GM23338 (cell line): ENCODE measurements around the gene GJD2. TPM values are rescaled to one million over a fixed set of nuclear protein-coding genes. Genes with fewer than 3 reads are reported as not detected.
A peak's percentile ranks its signal among the peaks of the same experiment; 100 is the strongest.

Experiments used
- ATAC-seq: fragments of 200-7000 bp; cut with Tn5 transposase; 3 replicates; pipeline ENCODE4 v1.9.1; 2020
- DNase-seq: peaks from one replicate; pipeline ENCODE4 v3.0.0-alpha.2; 2015; ENCODE audit warnings: low spot score
- H2AFZ ChIP-seq: fragments of 200-600 bp; sonication (generic); 2 replicates; pipeline ENCODE4 v1.8.0; 2016; ENCODE audit warnings: antibody characterized with exemption, mild to moderate bottlenecking, moderate library complexity
- H3F3A ChIP-seq: fragments of 200-600 bp; sonication (generic); replicated peaks from 2 replicates; pipeline ENCODE4 v1.8.0; 2017; ENCODE audit warnings: antibody characterized with exemption, mixed run types, low read depth
- H3K27ac ChIP-seq: fragments of 200-600 bp; sonication (generic); 2 replicates; pipeline ENCODE4 v1.6.1; 2016; ENCODE audit warnings: low read depth
- H3K27me3 ChIP-seq: fragments of 200-600 bp; sonication (generic); 2 replicates; pipeline ENCODE4 v1.8.0; 2016; ENCODE audit warnings: mild to moderate bottlenecking, mixed run types, moderate library complexity; ENCODE audit not compliant: insufficient read depth
- H3K36me3 ChIP-seq: fragments of 200-600 bp; sonication (generic); 2 replicates; pipeline ENCODE4 v1.8.0; 2016; ENCODE audit warnings: mild to moderate bottlenecking; ENCODE audit not compliant: insufficient read depth
- H3K4me1 ChIP-seq: fragments of 200-600 bp; sonication (generic); 2 replicates; pipeline ENCODE4 v1.8.0; 2016; ENCODE audit warnings: mild to moderate bottlenecking, moderate library complexity; ENCODE audit not compliant: insufficient read depth
- H3K4me2 ChIP-seq: fragments of 200-600 bp; sonication (generic); 2 replicates; pipeline ENCODE4 v1.7.1; 2017; ENCODE audit warnings: mixed run types
- H3K4me3 ChIP-seq: fragments of 200-600 bp; sonication (generic); 2 replicates; pipeline ENCODE4 v1.6.1; 2016; ENCODE audit warnings: mixed run types
- H3K79me2 ChIP-seq: fragments of 200-600 bp; sonication (generic); replicated peaks from 2 replicates; pipeline ENCODE4 v1.8.0; 2017; ENCODE audit warnings: mild to moderate bottlenecking; ENCODE audit not compliant: insufficient read depth
- H3K9me2 ChIP-seq: fragments of 200-600 bp; sonication (generic); 2 replicates; pipeline ENCODE4 v1.8.0; 2017; ENCODE audit not compliant: insufficient read depth
- H4K20me1 ChIP-seq: fragments of 200-600 bp; sonication (generic); replicated peaks from 2 replicates; pipeline ENCODE4 v1.8.0; 2017; ENCODE audit warnings: mild to moderate bottlenecking; ENCODE audit not compliant: insufficient read depth
- H3K27ac Mint-ChIP-seq: 2 replicates; pipeline ENCODE4 v1.8.0; 2020; ENCODE audit warnings: inconsistent platforms, mild to moderate bottlenecking, moderate library complexity, mixed read lengths
- H3K27me3 Mint-ChIP-seq: 3 replicates; pipeline ENCODE4 v1.8.0; 2022; ENCODE audit warnings: low read depth, mild to moderate bottlenecking, moderate library complexity, mixed read lengths, inconsistent platforms; ENCODE audit not compliant: insufficient read depth, poor library complexity
- H3K36me3 Mint-ChIP-seq: 3 replicates; pipeline ENCODE4 v1.8.0; 2021; ENCODE audit warnings: low read depth, mild to moderate bottlenecking, inconsistent platforms, moderate library complexity, mixed read lengths
- H3K4me1 Mint-ChIP-seq: 3 replicates; pipeline ENCODE4 v1.8.0; 2020; ENCODE audit warnings: mild to moderate bottlenecking, inconsistent platforms, mixed read lengths
- H3K4me3 Mint-ChIP-seq: 3 replicates; pipeline ENCODE4 v1.8.0; 2021; ENCODE audit warnings: moderate library complexity, mild to moderate bottlenecking, inconsistent platforms, mixed read lengths
- H3K9me3 Mint-ChIP-seq: 3 replicates; pipeline ENCODE4 v1.8.0; 2020; ENCODE audit warnings: moderate library complexity, mild to moderate bottlenecking, inconsistent platforms, mixed read lengths
- ETS1 ChIP-seq: IDR thresholded peaks from 2 replicates; pipeline ENCODE4 v1.6.1; 2016; ENCODE audit warnings: antibody characterized with exemption
- EZH2 ChIP-seq: fragments of 200-600 bp; sonication (generic); IDR thresholded peaks from one replicate; pipeline ENCODE4 v1.8.0; 2017; ENCODE audit warnings: antibody characterized with exemption, mild to moderate bottlenecking, low read depth; ENCODE audit not compliant: unreplicated experiment
- EZH2phosphoT487 ChIP-seq: fragments of 200-600 bp; sonication (generic); IDR thresholded peaks from one replicate; pipeline ENCODE4 v1.8.1; 2018; ENCODE audit warnings: antibody characterized with exemption; ENCODE audit not compliant: unreplicated experiment
- JUNB ChIP-seq: IDR thresholded peaks from one replicate; pipeline ENCODE4 v1.6.1; 2016; ENCODE audit warnings: antibody characterized with exemption; ENCODE audit not compliant: unreplicated experiment
- NANOG ChIP-seq: IDR thresholded peaks from 2 replicates; pipeline ENCODE4 v1.6.1; 2016; ENCODE audit warnings: antibody characterized with exemption, borderline replicate concordance
- POLR2AphosphoS5 ChIP-seq: IDR thresholded peaks from 2 replicates; pipeline ENCODE4 v1.6.1; 2016; ENCODE audit warnings: antibody characterized with exemption, low read depth
- STAT1 ChIP-seq: IDR thresholded peaks from one replicate; pipeline ENCODE4 v1.6.1; 2016; ENCODE audit warnings: antibody characterized with exemption; ENCODE audit not compliant: unreplicated experiment
- polyA plus RNA-seq: library from polyadenylated mRNA; unstranded; fragments of >200 nt; fragmentation: Nextera tagmentation; extraction: Ambion mirVana; gene quantifications from 2 replicates; pipeline ENCODE4 v1.2.1, GENCODE V29; 2016
- total RNA-seq: library from RNA; depleted of rRNA; stranded (reverse); fragments of >200 nt; shearing (Covaris generic); gene quantifications from 2 replicates; pipeline ENCODE4 v1.2.3, GENCODE V29; 2014
- TF ChIP-seq, protein P1 (sequence below): fragments of 250-450 bp; sonication (Bioruptor Pico); IDR thresholded peaks from 2 replicates; pipeline ENCODE4 v1.5.0; 2020; ENCODE audit warnings: mild to moderate bottlenecking, moderate library complexity

The GJD2 gene
- total and polyA plus RNA-seq, 2 experiments from 2014 or later: 0.29 to 0.63 TPM

DNA sequence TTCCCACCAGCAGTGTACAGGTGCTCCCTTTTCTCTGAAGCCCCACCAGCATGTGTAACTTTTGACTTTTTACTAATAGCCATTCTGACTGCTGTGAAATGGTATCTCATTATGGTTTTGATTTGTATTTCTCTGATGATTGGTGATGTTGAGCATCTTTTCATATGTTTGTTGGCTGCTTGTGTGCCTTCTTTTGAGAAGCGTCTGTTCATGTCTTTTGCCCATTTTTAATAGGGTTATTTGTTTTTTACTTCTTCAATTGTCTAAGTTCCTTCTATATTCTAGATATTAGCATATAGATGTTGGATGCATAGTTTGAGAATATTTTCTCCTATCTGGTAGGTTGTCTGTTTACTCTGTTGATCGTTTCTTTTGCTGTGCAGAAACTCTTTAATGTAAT is 25.9 kb upstream of the GJD2 start:
- H3K4me1 Mint-ChIP-seq: no peaks in the 10 kb centered on the region
- Histone ChIP-seq H3K4me2 (no peak overlapping the region), H3K4me1 (no peaks in the 10 kb centered on the region), H3K27me3 (no peaks in the 10 kb centered on the region), H3F3A (no peaks in the 10 kb centered on the region), H3K4me3 (no peak overlapping the region), H2AFZ (no peak overlapping the region), H3K27ac (no peak overlapping the region), H3K36me3 (no peaks in the 10 kb centered on the region), H4K20me1 (no peaks in the 10 kb centered on the region), H3K79me2 (no peaks in the 10 kb centered on the region), H3K9me2 (peaks cover 8% of the 10 kb centered on the region)
- no peak overlapping the region for H3K27ac Mint-ChIP-seq
- no peaks in the 10 kb centered on the region for H3K36me3 Mint-ChIP-seq
- DNase-seq: no peak
- peaks cover 11% of the 10 kb centered on the region for H3K9me3 Mint-ChIP-seq
- H3K4me3 Mint-ChIP-seq: no peak overlapping the region
- H3K27me3 Mint-ChIP-seq: no peaks in the 10 kb centered on the region
- no peak for ATAC-seq
- TF ChIP-seq JUNB (no peak), EZH2 (no peak)

- Histone ChIP-seq H3K4me3 (no peak overlapping the region), H3K27ac (no peak overlapping the region), H3K36me3 (no peaks in the 10 kb centered on the region), H3K79me2 (no peaks in the 10 kb centered on the region), H4K20me1 (no peaks in the 10 kb centered on the region), H3F3A (no peaks in the 10 kb centered on the region), H3K27me3 (no peaks in the 10 kb centered on the region), H2AFZ (0 out of 2 replicates have a peak overlapping the region, but pooled peaks have one; percentile 8), H3K4me1 (peaks cover 7% of the 10 kb centered on the region; the same call in 1 of the 2 replicates), H3K9me2 (no peaks in the 10 kb centered on the region; the same call in none of the 2 replicates), H3K4me2 (no peak overlapping the region)
- Mint-ChIP-seq H3K4me3 (no peak overlapping the region), H3K4me1 (peaks cover 5% of the 10 kb centered on the region; the same call in 2 of the 3 replicates), H3K27me3 (no peaks in the 10 kb centered on the region), H3K36me3 (no peaks in the 10 kb centered on the region), H3K27ac (no peak overlapping the region), H3K9me3 (peaks cover 11% of the 10 kb centered on the region)
- ATAC-seq (no peak), DNase-seq (no peak)
- no peak for TF ChIP-seq EZH2phosphoT487
Observed at GRCh38 chr15:34776606-34777105, 21.9 kb upstream of the GJD2 start.

DNA sequence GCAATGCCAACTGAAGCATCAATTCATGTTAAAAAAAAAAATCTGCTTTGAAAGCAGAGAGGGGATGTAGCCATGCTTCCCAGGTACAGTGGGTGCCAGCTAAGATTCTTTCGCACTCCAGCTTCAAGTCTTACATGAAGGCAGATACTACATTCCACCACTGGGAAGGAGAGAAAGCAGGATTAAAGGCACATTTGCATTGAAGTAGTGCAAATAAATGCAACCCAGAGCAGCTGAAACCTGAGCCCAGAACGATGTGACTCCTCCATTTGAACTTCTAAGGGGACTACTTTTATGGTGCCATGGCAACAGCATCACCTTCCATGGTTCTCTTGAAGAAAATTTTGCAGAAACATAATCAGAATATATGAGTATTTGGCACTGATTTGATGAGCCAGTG is 19.1 kb upstream of the GJD2 start:
- DNase-seq (peak; percentile 76), ATAC-seq (peak; percentile 88)
- Histone ChIP-seq H3K4me3 (no peak overlapping the region), H3K4me1 (peaks cover 7% of the 10 kb centered on the region; the same call in 1 of the 2 replicates), H3K79me2 (no peaks in the 10 kb centered on the region), H3F3A (no peaks in the 10 kb centered on the region), H3K9me2 (no peaks in the 10 kb centered on the region), H4K20me1 (no peaks in the 10 kb centered on the region), H3K4me2 (peak overlapping the region; percentile 13; the same call in 1 of the 2 replicates), H2AFZ (no peak overlapping the region), H3K27ac (no peak overlapping the region), H3K27me3 (no peaks in the 10 kb centered on the region), H3K36me3 (no peaks in the 10 kb centered on the region)
- Mint-ChIP-seq H3K4me1 (peaks cover 12% of the 10 kb centered on the region), H3K9me3 (no peaks in the 10 kb centered on the region), H3K36me3 (no peaks in the 10 kb centered on the region), H3K27ac (no peak overlapping the region), H3K4me3 (no peak overlapping the region), H3K27me3 (no peaks in the 10 kb centered on the region)
- TF ChIP-seq, protein P1, sequence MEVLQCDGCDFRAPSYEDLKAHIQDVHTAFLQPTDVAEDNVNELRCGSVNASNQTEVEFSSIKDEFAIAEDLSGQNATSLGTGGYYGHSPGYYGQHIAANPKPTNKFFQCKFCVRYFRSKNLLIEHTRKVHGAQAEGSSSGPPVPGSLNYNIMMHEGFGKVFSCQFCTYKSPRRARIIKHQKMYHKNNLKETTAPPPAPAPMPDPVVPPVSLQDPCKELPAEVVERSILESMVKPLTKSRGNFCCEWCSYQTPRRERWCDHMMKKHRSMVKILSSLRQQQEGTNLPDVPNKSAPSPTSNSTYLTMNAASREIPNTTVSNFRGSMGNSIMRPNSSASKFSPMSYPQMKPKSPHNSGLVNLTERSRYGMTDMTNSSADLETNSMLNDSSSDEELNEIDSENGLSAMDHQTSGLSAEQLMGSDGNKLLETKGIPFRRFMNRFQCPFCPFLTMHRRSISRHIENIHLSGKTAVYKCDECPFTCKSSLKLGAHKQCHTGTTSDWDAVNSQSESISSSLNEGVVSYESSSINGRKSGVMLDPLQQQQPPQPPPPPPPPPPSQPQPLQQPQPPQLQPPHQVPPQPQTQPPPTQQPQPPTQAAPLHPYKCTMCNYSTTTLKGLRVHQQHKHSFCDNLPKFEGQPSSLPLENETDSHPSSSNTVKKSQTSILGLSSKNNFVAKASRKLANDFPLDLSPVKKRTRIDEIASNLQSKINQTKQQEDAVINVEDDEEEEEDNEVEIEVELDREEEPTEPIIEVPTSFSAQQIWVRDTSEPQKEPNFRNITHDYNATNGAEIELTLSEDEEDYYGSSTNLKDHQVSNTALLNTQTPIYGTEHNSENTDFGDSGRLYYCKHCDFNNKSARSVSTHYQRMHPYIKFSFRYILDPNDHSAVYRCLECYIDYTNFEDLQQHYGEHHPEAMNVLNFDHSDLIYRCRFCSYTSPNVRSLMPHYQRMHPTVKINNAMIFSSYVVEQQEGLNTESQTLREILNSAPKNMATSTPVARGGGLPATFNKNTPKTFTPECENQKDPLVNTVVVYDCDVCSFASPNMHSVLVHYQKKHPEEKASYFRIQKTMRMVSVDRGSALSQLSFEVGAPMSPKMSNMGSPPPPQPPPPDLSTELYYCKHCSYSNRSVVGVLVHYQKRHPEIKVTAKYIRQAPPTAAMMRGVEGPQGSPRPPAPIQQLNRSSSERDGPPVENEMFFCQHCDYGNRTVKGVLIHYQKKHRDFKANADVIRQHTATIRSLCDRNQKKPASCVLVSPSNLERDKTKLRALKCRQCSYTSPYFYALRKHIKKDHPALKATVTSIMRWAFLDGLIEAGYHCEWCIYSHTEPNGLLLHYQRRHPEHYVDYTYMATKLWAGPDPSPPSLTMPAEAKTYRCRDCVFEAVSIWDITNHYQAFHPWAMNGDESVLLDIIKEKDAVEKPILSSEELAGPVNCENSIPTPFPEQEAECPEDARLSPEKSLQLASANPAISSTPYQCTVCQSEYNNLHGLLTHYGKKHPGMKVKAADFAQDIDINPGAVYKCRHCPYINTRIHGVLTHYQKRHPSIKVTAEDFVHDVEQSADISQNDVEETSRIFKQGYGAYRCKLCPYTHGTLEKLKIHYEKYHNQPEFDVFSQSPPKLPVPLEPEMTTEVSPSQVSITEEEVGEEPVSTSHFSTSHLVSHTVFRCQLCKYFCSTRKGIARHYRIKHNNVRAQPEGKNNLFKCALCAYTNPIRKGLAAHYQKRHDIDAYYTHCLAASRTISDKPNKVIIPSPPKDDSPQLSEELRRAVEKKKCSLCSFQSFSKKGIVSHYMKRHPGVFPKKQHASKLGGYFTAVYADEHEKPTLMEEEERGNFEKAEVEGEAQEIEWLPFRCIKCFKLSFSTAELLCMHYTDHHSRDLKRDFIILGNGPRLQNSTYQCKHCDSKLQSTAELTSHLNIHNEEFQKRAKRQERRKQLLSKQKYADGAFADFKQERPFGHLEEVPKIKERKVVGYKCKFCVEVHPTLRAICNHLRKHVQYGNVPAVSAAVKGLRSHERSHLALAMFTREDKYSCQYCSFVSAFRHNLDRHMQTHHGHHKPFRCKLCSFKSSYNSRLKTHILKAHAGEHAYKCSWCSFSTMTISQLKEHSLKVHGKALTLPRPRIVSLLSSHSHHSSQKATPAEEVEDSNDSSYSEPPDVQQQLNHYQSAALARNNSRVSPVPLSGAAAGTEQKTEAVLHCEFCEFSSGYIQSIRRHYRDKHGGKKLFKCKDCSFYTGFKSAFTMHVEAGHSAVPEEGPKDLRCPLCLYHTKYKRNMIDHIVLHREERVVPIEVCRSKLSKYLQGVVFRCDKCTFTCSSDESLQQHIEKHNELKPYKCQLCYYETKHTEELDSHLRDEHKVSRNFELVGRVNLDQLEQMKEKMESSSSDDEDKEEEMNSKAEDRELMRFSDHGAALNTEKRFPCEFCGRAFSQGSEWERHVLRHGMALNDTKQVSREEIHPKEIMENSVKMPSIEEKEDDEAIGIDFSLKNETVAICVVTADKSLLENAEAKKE (CRISPR knock-in tag): no peak
- TF ChIP-seq ETS1 (no peak), EZH2phosphoT487 (no peak), NANOG (no peak), STAT1 (no peak), POLR2AphosphoS5 (no peak)
